Ishikawa (cell line): Measurements from ENCODE around the gene MICU2.

Experiments
- EP300 ChIP-seq: IDR thresholded peaks from 2 replicates; pipeline ENCODE4 v1.6.1; 2012; ENCODE audit warnings: borderline replicate concordance
- NFIC ChIP-seq: IDR thresholded peaks from 2 replicates; pipeline ENCODE4 v1.6.1; 2012
- RAD21 ChIP-seq: IDR thresholded peaks from 2 replicates; pipeline ENCODE4 v1.6.1; 2012; ENCODE audit warnings: low read depth
- TEAD4 ChIP-seq: IDR thresholded peaks from 2 replicates; pipeline ENCODE4 v1.6.1; 2012
- YY1 ChIP-seq: IDR thresholded peaks from 2 replicates; pipeline ENCODE4 v1.6.1; 2012; ENCODE audit warnings: low read depth

- TF ChIP-seq NFIC (no peak), RAD21 (no peak), TEAD4 (no peak), YY1 (no peak), EP300 (no peak)
Measured at GRCh38 chr13:21539687-21540086, 64.3 kb downstream of the MICU2 start.
